Measurements from ENCODE around the gene SLC35E1.
"Not testable (repeated sequence)": the region's sequence is repeated elsewhere in the genome, so short reads cannot be mapped to it uniquely, and the experiment has no call there.

Gene SLC35E1

GRCh38 chr19:16579381-16579780, 7.2 kb upstream of the SLC35E1 start:
- DNase-seq, result no peak

GRCh38 chr19:16577531-16577985, 5.3 kb upstream of the SLC35E1 start:
- no peak for DNase-seq

GRCh38 chr19:16576690-16577530, 4.7 kb upstream of the SLC35E1 start:
- no peak for DNase-seq

GRCh38 chr19:16575861-16576689, 3.9 kb upstream of the SLC35E1 start:
- no peak for DNase-seq

- DNase-seq, result no peak
These were observed 3.1 kb upstream of the SLC35E1 start for GRCh38 chr19:16575282-16575681.

- DNase-seq, result no peak
These were observed 1.7 kb upstream of the SLC35E1 start for GRCh38 chr19:16573925-16574324.

- no peak for DNase-seq
These were observed 1.1 kb upstream of the SLC35E1 start for GRCh38 chr19:16573296-16573695.

- DNase-seq, result peak; percentile 43
These were observed 338 bp downstream of the SLC35E1 start for GRCh38 chr19:16571822-16572331.

- peak; percentile 46 for DNase-seq
These were observed 932 bp downstream of the SLC35E1 start for GRCh38 chr19:16571283-16571682.

- DNase-seq, result no peak
These were observed 2.5 kb downstream of the SLC35E1 start for GRCh38 chr19:16569609-16570320.

GRCh38 chr19:16566702-16567101, 5.5 kb downstream of the SLC35E1 start:
- DNase-seq, result no peak

- DNase-seq, result peak; percentile 74
These were observed 6.1 kb downstream of the SLC35E1 start for GRCh38 chr19:16566161-16566560.

- no peak for DNase-seq
These were observed 7.4 kb downstream of the SLC35E1 start for GRCh38 chr19:16564842-16565241.

- DNase-seq, result no peak
These were observed 9.6 kb downstream of the SLC35E1 start for GRCh38 chr19:16562608-16563025.

GRCh38 chr19:16561382-16561781, 10.8 kb downstream of the SLC35E1 start:
- no peak for DNase-seq

GRCh38 chr19:16559780-16560276, 12.4 kb downstream of the SLC35E1 start:
- DNase-seq, result no peak

GRCh38 chr19:16554776-16555175, 17.4 kb downstream of the SLC35E1 start:
- DNase-seq, result no peak

- DNase-seq, result not testable (repeated sequence)
These were observed 20.3 kb downstream of the SLC35E1 start for GRCh38 chr19:16551902-16552301.

- DNase-seq, result no peak
These were observed 23.3 kb downstream of the SLC35E1 start for GRCh38 chr19:16548956-16549355.

- DNase-seq, result no peak
These were observed 27.6 kb downstream of the SLC35E1 start for GRCh38 chr19:16544473-16545231.

- not testable (repeated sequence) for DNase-seq
These were observed 28.5 kb downstream of the SLC35E1 start for GRCh38 chr19:16543734-16544133.

- DNase-seq, result peak; percentile 62
These were observed 29.2 kb downstream of the SLC35E1 start for GRCh38 chr19:16542910-16543472.
